K562 (cell line): ENCODE results near the gene PNRC2. TPM values are rescaled to one million over a fixed set of nuclear protein-coding genes. Genes with fewer than 3 reads are reported as not detected.

Experiments
- ATAC-seq: fragments of 200-7000 bp; cut with Tn5 transposase; 3 replicates; pipeline ENCODE4 v1.9.1; 2020; ENCODE audit warnings: moderate library complexity
- BruUV-seq: library from RNA; stranded (reverse); fragments of 400-500 nt; replicated peaks from 2 replicates; lab custom pipeline; 2021; lab: Mats Ljungman, UMichigan
- CTCF ChIA-PET: fragments of 300-600 bp; formaldehyde crosslinking; extraction: SDS; loops from one replicate; lab custom pipeline; 2021; ENCODE audit warnings: low intra/inter-chr PET ratio; lab: Yijun Ruan, JAX
- POLR2A ChIA-PET: fragments of 300-600, 350-650 bp; sonication (Branson Sonifier 250); formaldehyde crosslinking; extraction: SDS; loops from one replicate; lab custom pipeline; 2021; ENCODE audit warnings: antibody characterized with exemption, inconsistent platforms; lab: Yijun Ruan, JAX
- DNase-seq, 4 experiments: peaks; one replicate each; pipeline versions ENCODE4 v3.0.0 to v3.0.0-alpha.2; 2011 to 2018; ENCODE audit warnings: low spot score in 3 of 4, mixed read lengths in 3 of 4; ENCODE audit errors: extremely low read depth in 1 of 4
- FAIRE-seq: peaks from 2 replicates; lab custom pipeline; 2011; peaks lifted over from hg19 to GRCh38; lab: Jason Lieb, UNC
- H2AFZ ChIP-seq: 2 replicates; pipeline ENCODE4 v1.6.0; 2011; ENCODE audit warnings: low read depth, low read length, control low read depth, inconsistent platforms
- H3K27ac ChIP-seq: fragments of 200-600 bp; 3 replicates; pipeline ENCODE4 v1.8.0; 2011; ENCODE audit warnings: low read depth, mild to moderate bottlenecking, control low read depth, inconsistent platforms, low read length, moderate library complexity, mixed read lengths; ENCODE audit errors: extremely low read depth
- H3K27me3 ChIP-seq, 2 experiments: fragments of 300-600 bp in 1 of 2; 2 replicates in 1 of 2; 3 replicates in 1 of 2; pipeline versions ENCODE4 v1.6.0 to v1.8.0; 2011; ENCODE audit warnings: inconsistent platforms in 2 of 2, low read length in 2 of 2, mild to moderate bottlenecking in 1 of 2, mixed read lengths in 1 of 2, moderate library complexity in 1 of 2; ENCODE audit not compliant: control insufficient read depth in 2 of 2, insufficient read depth in 2 of 2
- H3K36me3 ChIP-seq: fragments of 300-600 bp; 3 replicates; pipeline ENCODE4 v1.8.0; 2011; ENCODE audit warnings: mild to moderate bottlenecking, low read length, inconsistent platforms; ENCODE audit not compliant: control insufficient read depth, insufficient read depth
- H3K4me1 ChIP-seq, 2 experiments: fragments of 200-600 bp in 1 of 2; replicated peaks in 1 of 2; 2 replicates in 1 of 2; 3 replicates in 1 of 2; pipeline versions ENCODE4 v1.5.1 to v1.8.0; 2011; ENCODE audit warnings: inconsistent platforms in 2 of 2, low read length in 2 of 2, mild to moderate bottlenecking in 1 of 2, mixed read lengths in 1 of 2, moderate library complexity in 1 of 2; ENCODE audit not compliant: control insufficient read depth in 2 of 2, insufficient read depth in 2 of 2
- H3K4me2 ChIP-seq: 2 replicates; pipeline ENCODE4 v1.6.1; 2011; ENCODE audit warnings: low read length, control low read depth, inconsistent platforms, mixed read lengths; ENCODE audit not compliant: insufficient read depth
- H3K4me3 ChIP-seq: fragments of 200-600 bp; sonication (generic), shearing (Covaris generic); 2 replicates; pipeline ENCODE4 v1.5.1; 2016; ENCODE audit warnings: control low read depth, inconsistent platforms
- H3K79me2 ChIP-seq: fragments of 200-600 bp; 3 replicates; pipeline ENCODE4 v1.8.0; 2011; ENCODE audit warnings: low read length, inconsistent platforms; ENCODE audit not compliant: control insufficient read depth, insufficient read depth
- H3K9ac ChIP-seq, 2 experiments: 2 replicates each; pipeline versions ENCODE4 v1.6.0 to v1.6.1; 2011; ENCODE audit warnings: low read depth in 2 of 2, low read length in 2 of 2, control low read depth in 1 of 2, inconsistent platforms in 1 of 2, mild to moderate bottlenecking in 1 of 2, mixed read lengths in 1 of 2; ENCODE audit not compliant: insufficient read depth in 1 of 2
- H3K9me1 ChIP-seq: one replicate; pipeline ENCODE4 v1.6.0; 2011; ENCODE audit warnings: inconsistent platforms, mild to moderate bottlenecking, low read length, moderate library complexity; ENCODE audit not compliant: control insufficient read depth, insufficient read depth
- H3K9me3 ChIP-seq: replicated peaks from 2 replicates; pipeline ENCODE4 v1.5.1; 2011; ENCODE audit warnings: low read depth, low read length, inconsistent platforms; ENCODE audit not compliant: control insufficient read depth, insufficient read depth
- H4K20me1 ChIP-seq: replicated peaks from 2 replicates; pipeline ENCODE4 v1.6.1; 2011; ENCODE audit warnings: low read length, inconsistent platforms, mixed read lengths; ENCODE audit not compliant: control insufficient read depth, insufficient read depth
- DLX4 ChIP-seq: fragments of 250-450 bp; sonication (Bioruptor Pico); IDR thresholded peaks from 2 replicates; pipeline ENCODE4 v1.6.1; 2021; ENCODE audit warnings: mild to moderate bottlenecking
- DMBX1 ChIP-seq: fragments of 250-450 bp; sonication (Bioruptor Pico); IDR thresholded peaks from 2 replicates; pipeline ENCODE4 v1.8.0; 2022; ENCODE audit warnings: inconsistent platforms, mild to moderate bottlenecking, moderate library complexity, borderline replicate concordance
- MAFK ChIP-seq: IDR thresholded peaks from 2 replicates; pipeline ENCODE4 v1.6.1; 2011; ENCODE audit warnings: low read length, improper control_type of control experiment
- MLLT1 ChIP-seq, 2 experiments: fragments of 450-650 bp; IDR thresholded peaks; 2 replicates each; pipeline ENCODE4 v1.6.1; 2016
- NR4A1 ChIP-seq, 2 experiments: fragments of 250-450 bp in 1 of 2; fragments of 450-650 bp in 1 of 2; sonication (Bioruptor Pico) in 1 of 2; IDR thresholded peaks; 2 replicates each; pipeline versions ENCODE4 v1.4.0 to v1.6.1; 2016 to 2020; ENCODE audit warnings: mild to moderate bottlenecking in 2 of 2, missing compliant biosample characterization in 1 of 2, missing genetic modification characterization in 1 of 2, moderate library complexity in 1 of 2
- RBM34 ChIP-seq: fragments of 200-400 bp; formaldehyde crosslinking; IDR thresholded peaks from 2 replicates; pipeline ENCODE4 v1.6.1; 2018; ENCODE audit warnings: low read length, borderline replicate concordance; ENCODE audit not compliant: insufficient read depth
- REST ChIP-seq, 2 experiments: fragments of 450-650 bp; formaldehyde crosslinking in 1 of 2; IDR thresholded peaks; 2 replicates each; pipeline versions ENCODE4 v1.4.0 to v1.6.1; 2014 to 2020; ENCODE audit warnings: mild to moderate bottlenecking in 2 of 2, borderline replicate concordance in 1 of 2, low read depth in 1 of 2
- TFAP4 ChIP-seq: sonication (generic); formaldehyde crosslinking; IDR thresholded peaks from 2 replicates; pipeline ENCODE4 v1.8.0; 2022; ENCODE audit warnings: missing genetic modification reagents, mild to moderate bottlenecking, moderate library complexity, borderline replicate concordance
- ZBTB17 ChIP-seq: fragments of 450-650 bp; formaldehyde crosslinking; IDR thresholded peaks from 2 replicates; pipeline ENCODE4 v1.4.0; 2020; ENCODE audit warnings: mild to moderate bottlenecking
- ZNF316 ChIP-seq: fragments of 450-650 bp; IDR thresholded peaks from 2 replicates; pipeline ENCODE4 v1.6.1; 2016
- WGBS: fragments of 100-300 bp; shearing (Covaris generic); methylation state at CpG from one replicate; pipeline ENCODE4 v1.1.6; 2016; ENCODE audit warnings: low coverage, mixed read lengths; ENCODE audit not compliant: insufficient coverage; ENCODE audit errors: missing lambda C conversion rate; 5-methylcytosine and 5-hydroxymethylcytosine counted together
- in situ Hi-C: fragments of 300-500 bp; cut with MboI; formaldehyde crosslinking; loops from 4 replicates; pipeline ENCODE4 v1.15.0; 2018; ENCODE audit warnings: inconsistent platforms, mixed read lengths
- intact Hi-C: fragments of 100-400 bp; cut with micrococcal nuclease; formaldehyde crosslinking; loops from 2 replicates; pipeline ENCODE4 v1.14.2; 2022
- polyA plus RNA-seq, 8 experiments: library from polyadenylated mRNA; depleted of rRNA in 4 of 8; stranded (reverse) in 5 of 8; unstranded in 3 of 8; fragments of >200 nt; fragmentation: Nextera tagmentation in 2 of 8; fragmentation: Illumina TruSeq in 1 of 8; extraction: Ambion mirVana in 2 of 8; extraction: Trizol in 1 of 8; gene quantifications; 2 replicates each; pipeline versions ENCODE4 v1.2.1 to v1.2.3, GENCODE V29; 2011 to 2014; ENCODE audit warnings: inconsistent platforms in 1 of 8, missing spikeins in 1 of 8
- total RNA-seq, 7 experiments: library from RNA; depleted of rRNA in 6 of 7; stranded (reverse); fragments of >200 nt in 6 of 7; fragmentation: Illumina TruSeq in 2 of 7; extraction: Trizol in 2 of 7; gene quantifications; 2 replicates each; pipeline versions ENCODE4 v1.2.1 to v1.2.3, GENCODE V29; 2011 to 2021; ENCODE audit warnings: low replicate concordance in 1 of 7

Gene PNRC2
- total and polyA plus RNA-seq, 9 of the 15 experiments (the other 6 are each of a cell fraction or from before 2014, with no cell fraction given) = 127 to 303 (median 203) TPM

GRCh38 chr1:23927097-23927496 is 32.5 kb upstream of the PNRC2 start:
- Histone ChIP-seq H2AFZ (no peak overlapping the region), H4K20me1 (no peaks in the 10 kb centered on the region), H3K4me1 (no peaks in the 10 kb centered on the region; a peak in 1 of 5 replicates), H3K27me3 (no peaks in the 10 kb centered on the region), H3K4me3 (no peak overlapping the region), H3K9ac (no peak overlapping the region), H3K9me3 (no peaks in the 10 kb centered on the region), H3K36me3 (no peaks in the 10 kb centered on the region), H3K27ac (no peak overlapping the region), H3K4me2 (no peak overlapping the region), H3K79me2 (no peaks in the 10 kb centered on the region), H3K9me1 (no peaks in the 10 kb centered on the region)
- POLR2A ChIA-PET = interaction anchor here (0.6 kb wide), 1 partner anchor 94 kb away, joined by 3 read pairs; no protein-coding TSS in a partner anchor
- ATAC-seq (no peak), FAIRE-seq (no peak), DNase-seq (peak in 2 of 4 experiments; percentile 2 to 4)
- in situ Hi-C loops = no loop called here
- CTCF ChIA-PET = no interaction called here
- intact Hi-C loops = no loop called here
- BruUV-seq = no TSS peak
- 15% methylated on average over 1 of the region's 1 CpG for WGBS
- TF ChIP-seq RBM34 = no peak
- TF ChIP-seq NR4A1 (CRISPR knock-in tag; IDR thresholded peaks at IDR 0.05) = no peak
- no peak for TF ChIP-seq NR4A1 (tag; IDR thresholded peaks at IDR 0.05)
- no peak for TF ChIP-seq ZNF316
- no peak for TF ChIP-seq DMBX1
- TF ChIP-seq ZBTB17 (CRISPR knock-in tag) = 0 out of 2 replicates have a peak, but pooled peaks have one; percentile 76
- TF ChIP-seq MAFK = no peak
- TF ChIP-seq REST (IDR thresholded peaks at IDR 0.05; ENCODE audit: borderline replicate concordance) = peak; percentile 6; the same call in 1 of the 2 replicates
- TF ChIP-seq REST (CRISPR knock-in tag; IDR thresholded peaks at IDR 0.05; ENCODE audit: low read depth) = no peak
- TF ChIP-seq DLX4 (CRISPR knock-in tag) = no peak
- 0 out of 4 replicates have a peak, but pooled peaks of 1 of the 2 experiments have one; percentile 33 for TF ChIP-seq MLLT1 (IDR thresholded peaks at IDR 0.05)
- TF ChIP-seq TFAP4 (CRISPR knock-in tag) = no peak
